Endothelial cell (in vitro differentiated cells): ENCODE data around the gene CNOT1. TPM values are rescaled to one million over a fixed set of nuclear protein-coding genes. Genes with fewer than 3 reads are reported as not detected.

Source experiments
- DNase-seq: peaks from one replicate; pipeline ENCODE4 v3.0.0; 2021; ENCODE audit warnings: low spot score
- H3K27ac Mint-ChIP-seq: one replicate; pipeline ENCODE4 v1.8.0; 2021; ENCODE audit warnings: mixed read lengths, inconsistent platforms; ENCODE audit not compliant: unreplicated experiment
- H3K27me3 Mint-ChIP-seq: one replicate; pipeline ENCODE4 v1.8.0; 2021; ENCODE audit warnings: mild to moderate bottlenecking, moderate library complexity, mixed read lengths, inconsistent platforms; ENCODE audit not compliant: unreplicated experiment
- H3K36me3 Mint-ChIP-seq: one replicate; pipeline ENCODE4 v1.8.0; 2021; ENCODE audit warnings: mild to moderate bottlenecking, low read depth, mixed read lengths, inconsistent platforms; ENCODE audit not compliant: unreplicated experiment
- H3K4me1 Mint-ChIP-seq: one replicate; pipeline ENCODE4 v1.8.0; 2021; ENCODE audit warnings: mild to moderate bottlenecking, mixed read lengths, inconsistent platforms; ENCODE audit not compliant: unreplicated experiment
- H3K4me3 Mint-ChIP-seq: one replicate; pipeline ENCODE4 v1.8.0; 2021; ENCODE audit warnings: mild to moderate bottlenecking, mixed read lengths, inconsistent platforms; ENCODE audit not compliant: unreplicated experiment
- H3K9me3 Mint-ChIP-seq: one replicate; pipeline ENCODE4 v1.8.0; 2021; ENCODE audit warnings: mixed read lengths, inconsistent platforms; ENCODE audit not compliant: unreplicated experiment
- CTCF ChIP-seq: fragments of 200-600 bp; sonication (generic); IDR thresholded peaks from one replicate; pipeline ENCODE4 v1.5.0; 2021; ENCODE audit warnings: antibody characterized with exemption; ENCODE audit not compliant: unreplicated experiment
- total RNA-seq: library from RNA; stranded (reverse); fragmentation: NEBNext Ultra II Directional; extraction: Animal tissue kit (Norgen Biotek cat#: 25700); gene quantifications from one replicate; pipeline ENCODE4 v1.2.1, GENCODE V29; 2021; ENCODE audit not compliant: unreplicated experiment

CNOT1 gene
- total RNA-seq, 1 donor from 2014 or later = 152 TPM

- H3K4me1 Mint-ChIP-seq = peaks cover 2% of the 10 kb centered on the region
- H3K4me3 Mint-ChIP-seq = no peak overlapping the region
- H3K27ac Mint-ChIP-seq = no peak overlapping the region
- no peak for DNase-seq
- H3K9me3 Mint-ChIP-seq = no peaks in the 10 kb centered on the region
- H3K27me3 Mint-ChIP-seq = peaks cover 20% of the 10 kb centered on the region
- no peak for TF ChIP-seq CTCF
- no peaks in the 10 kb centered on the region for H3K36me3 Mint-ChIP-seq
Measured at GRCh38 chr16:58497935-58498334, 131.7 kb downstream of the CNOT1 start.

- no peak overlapping the region for H3K4me3 Mint-ChIP-seq
- no peaks in the 10 kb centered on the region for H3K9me3 Mint-ChIP-seq
- no peak overlapping the region for H3K27ac Mint-ChIP-seq
- no peaks in the 10 kb centered on the region for H3K36me3 Mint-ChIP-seq
- no peak for TF ChIP-seq CTCF
- peaks cover 20% of the 10 kb centered on the region for H3K27me3 Mint-ChIP-seq
- peaks cover 2% of the 10 kb centered on the region for H3K4me1 Mint-ChIP-seq
- DNase-seq = no peak
Measured at GRCh38 chr16:58497468-58497867, 132.2 kb downstream of the CNOT1 start.

- no peak overlapping the region for H3K4me3 Mint-ChIP-seq
- no peaks in the 10 kb centered on the region for H3K36me3 Mint-ChIP-seq
- TF ChIP-seq CTCF = no peak
- DNase-seq = no peak
- H3K27me3 Mint-ChIP-seq = peaks cover 22% of the 10 kb centered on the region
- no peaks in the 10 kb centered on the region for H3K9me3 Mint-ChIP-seq
- peak overlapping the region; percentile 89 for H3K27ac Mint-ChIP-seq
- H3K4me1 Mint-ChIP-seq = no peaks in the 10 kb centered on the region
Measured at GRCh38 chr16:58495521-58496331, 133.9 kb downstream of the CNOT1 start.

DNA sequence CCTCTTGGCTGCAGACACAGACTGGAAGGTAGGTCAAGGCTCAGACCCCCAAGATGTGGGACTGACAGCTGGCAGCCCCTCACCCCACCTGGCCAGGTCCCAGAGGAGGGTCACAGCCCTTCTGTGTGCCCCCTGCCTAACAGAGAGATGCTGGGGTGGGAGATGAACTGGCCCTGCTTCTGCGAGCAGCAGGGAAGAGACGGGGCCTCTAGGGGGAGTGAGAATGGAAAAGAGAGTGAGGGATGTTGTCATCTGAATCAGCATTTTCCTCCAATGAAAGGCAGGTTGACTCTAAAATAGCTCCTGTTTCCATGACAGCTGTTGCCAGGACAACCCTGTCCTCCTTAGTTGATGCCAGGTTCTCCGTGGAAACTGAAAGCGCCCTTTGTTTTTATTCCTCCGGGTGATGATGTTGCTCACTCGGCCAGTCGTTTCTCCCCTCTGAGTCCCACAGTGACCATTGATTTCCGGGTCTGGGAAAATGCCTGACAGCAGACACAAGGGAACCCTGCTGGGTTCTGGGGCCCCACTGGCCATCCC lies 134.6 kb downstream of the CNOT1 start:
- H3K27me3 Mint-ChIP-seq = peaks cover 25% of the 10 kb centered on the region
- H3K4me3 Mint-ChIP-seq = no peak overlapping the region
- peak overlapping the region; percentile 89 for H3K27ac Mint-ChIP-seq
- DNase-seq = peak; percentile 76
- H3K36me3 Mint-ChIP-seq = no peaks in the 10 kb centered on the region
- H3K4me1 Mint-ChIP-seq = no peaks in the 10 kb centered on the region
- H3K9me3 Mint-ChIP-seq = no peaks in the 10 kb centered on the region
- TF ChIP-seq CTCF = peak; percentile 26

DNA sequence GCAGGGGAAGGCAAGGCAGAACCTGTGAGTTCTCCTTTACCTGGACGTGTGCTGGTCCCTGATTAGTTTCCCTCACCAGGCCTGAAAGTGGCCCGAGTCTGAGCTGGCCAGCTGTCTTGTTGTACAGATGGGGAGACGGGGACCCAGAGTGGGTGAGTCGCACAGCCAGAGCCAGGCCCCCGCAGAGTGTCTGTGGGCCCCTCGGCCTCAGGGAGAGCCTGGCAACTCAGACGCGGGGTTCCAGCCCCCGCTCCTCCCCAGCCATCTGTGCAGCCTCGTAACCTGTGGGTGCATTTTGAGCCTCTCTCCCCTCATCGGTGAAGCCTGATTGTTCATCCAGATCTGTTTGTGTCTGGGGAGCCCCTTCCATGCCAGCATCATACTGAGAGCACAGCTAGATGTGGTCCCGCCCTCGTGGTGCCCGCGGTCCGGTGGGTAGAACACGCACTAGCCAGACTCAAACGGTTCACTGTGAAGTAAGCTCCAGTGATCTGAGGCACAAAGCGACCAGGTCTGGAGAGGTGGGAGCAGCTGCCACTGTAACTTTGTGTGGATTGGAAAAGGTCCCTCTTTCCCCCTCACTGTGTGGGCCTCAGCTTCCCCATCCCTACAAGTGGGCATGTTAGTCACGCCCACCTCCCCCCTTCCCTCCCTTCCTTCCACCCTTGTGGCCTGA lies 135.7 kb downstream of the CNOT1 start:
- TF ChIP-seq CTCF = no peak
- H3K9me3 Mint-ChIP-seq = no peaks in the 10 kb centered on the region
- DNase-seq = no peak
- H3K36me3 Mint-ChIP-seq = no peaks in the 10 kb centered on the region
- no peak overlapping the region for H3K27ac Mint-ChIP-seq
- H3K27me3 Mint-ChIP-seq = peaks cover 29% of the 10 kb centered on the region
- no peak overlapping the region for H3K4me3 Mint-ChIP-seq
- no peaks in the 10 kb centered on the region for H3K4me1 Mint-ChIP-seq
